K562 (cell line): ENCODE results near the gene PTGER3. TPM values are rescaled to one million over a fixed set of nuclear protein-coding genes. Genes with fewer than 3 reads are reported as not detected.

ENCODE experiments used
- CC2D1A ChIP-seq: fragments of 450-650 bp; IDR thresholded peaks from 2 replicates; pipeline ENCODE4 v1.6.1; 2017; ENCODE audit warnings: mild to moderate bottlenecking
- CTBP1 ChIP-seq: fragments of 450-650 bp; IDR thresholded peaks from 2 replicates; pipeline ENCODE4 v1.6.1; 2016; ENCODE audit warnings: borderline replicate concordance
- GTF3C2 ChIP-seq: IDR thresholded peaks from 3 replicates; pipeline ENCODE4 v1.6.1; 2011; ENCODE audit warnings: borderline replicate concordance, mild to moderate bottlenecking, moderate library complexity; ENCODE audit not compliant: insufficient read length; ENCODE audit errors: extremely low read depth
- HSF4 ChIP-seq: fragments of 250-450 bp; sonication (Bioruptor Pico); IDR thresholded peaks from 2 replicates; pipeline ENCODE4 v2.1.2; 2022; ENCODE audit warnings: mild to moderate bottlenecking, moderate library complexity, borderline replicate concordance
- JUN ChIP-seq, 2 experiments: sonication (generic) in 1 of 2; formaldehyde crosslinking in 1 of 2; IDR thresholded peaks; 2 replicates each; pipeline versions ENCODE4 v1.6.1 to v1.8.0; 2012 to 2022; ENCODE audit warnings: borderline replicate concordance in 2 of 2, mild to moderate bottlenecking in 2 of 2, improper control_type of control experiment in 1 of 2, low read depth in 1 of 2, low read length in 1 of 2, missing genetic modification reagents in 1 of 2
- MCM7 ChIP-seq, 2 experiments: fragments of 450-650 bp; IDR thresholded peaks; 2 replicates each; pipeline ENCODE4 v1.6.1; 2016 to 2018
- MED1 ChIP-seq: sonication (generic); formaldehyde crosslinking; IDR thresholded peaks from 2 replicates; pipeline ENCODE4 v1.8.1; 2023; ENCODE audit warnings: missing genetic modification reagents, borderline replicate concordance
- PTTG1 ChIP-seq: fragments of 450-650 bp; IDR thresholded peaks from 2 replicates; pipeline ENCODE4 v1.6.1; 2016; ENCODE audit warnings: low read depth, mild to moderate bottlenecking, missing genetic modification characterization, missing compliant biosample characterization
- PYGO2 ChIP-seq: fragments of 450-650 bp; IDR thresholded peaks from 2 replicates; pipeline ENCODE4 v1.6.1; 2016; ENCODE audit warnings: mild to moderate bottlenecking, missing genetic modification characterization, moderate library complexity, missing compliant biosample characterization
- RBM17 ChIP-seq: fragments of 200-400 bp; formaldehyde crosslinking; IDR thresholded peaks from 2 replicates; pipeline ENCODE4 v1.6.1; 2017; ENCODE audit warnings: low read depth, mild to moderate bottlenecking, low read length, borderline replicate concordance
- SRSF1 ChIP-seq: fragments of 200-400 bp; formaldehyde crosslinking; IDR thresholded peaks from 2 replicates; pipeline ENCODE4 v1.6.1; 2017; ENCODE audit warnings: mild to moderate bottlenecking, low read depth, low read length, moderate library complexity
- THRB ChIP-seq: fragments of 450-650 bp; formaldehyde crosslinking; conservative IDR thresholded peaks from 2 replicates; pipeline ENCODE4 v1.4.0; 2022; ENCODE audit warnings: mild to moderate bottlenecking, missing genetic modification characterization
- TRIM24 ChIP-seq, 2 experiments: fragments of 450-650 bp; IDR thresholded peaks; 2 replicates each; pipeline ENCODE4 v1.6.1; 2016
- U2AF2 ChIP-seq: fragments of 200-400 bp; formaldehyde crosslinking; optimal IDR thresholded peaks from 2 replicates; pipeline ENCODE3; 2017; ENCODE audit warnings: low read depth, mild to moderate bottlenecking, low read length
- YY1 ChIP-seq, 3 experiments: IDR thresholded peaks; 2 replicates each; pipeline ENCODE4 v1.6.1; 2011; ENCODE audit warnings: low read length in 2 of 3, mild to moderate bottlenecking in 2 of 3, moderate library complexity in 2 of 3, borderline replicate concordance in 1 of 3, control low read depth in 1 of 3, low read depth in 1 of 3; ENCODE audit not compliant: insufficient read depth in 3 of 3, insufficient replicate concordance in 2 of 3, control insufficient read depth in 1 of 3, insufficient read length in 1 of 3; ENCODE audit errors: extremely low read depth in 1 of 3
- ZC3H11A ChIP-seq: IDR thresholded peaks from 2 replicates; pipeline ENCODE4 v1.6.1; 2012; ENCODE audit warnings: low read depth, low read length, improper control_type of control experiment
- ZNF134 ChIP-seq: fragments of 250-450 bp; sonication (Bioruptor Pico); conservative IDR thresholded peaks from 2 replicates; pipeline ENCODE4 v1.4.0; 2020
- ZNF24 ChIP-seq: fragments of 450-650 bp; IDR thresholded peaks from 2 replicates; pipeline ENCODE4 v1.6.1; 2016
- ZNF263 ChIP-seq: sonication (generic); formaldehyde crosslinking; IDR thresholded peaks from 2 replicates; pipeline ENCODE4 v1.8.0; 2022; ENCODE audit warnings: mild to moderate bottlenecking, missing genetic modification reagents, borderline replicate concordance
- ZNF324 ChIP-seq: fragments of 250-450 bp; sonication (Bioruptor Pico); IDR thresholded peaks from 2 replicates; pipeline ENCODE4 v1.4.0; 2020; ENCODE audit warnings: mild to moderate bottlenecking
- ZNF740 ChIP-seq, 3 experiments: fragments of 200-800 bp in 1 of 3; sonication (Bioruptor generic) in 1 of 3; sonication (generic) in 1 of 3; formaldehyde crosslinking in 1 of 3; IDR thresholded peaks; 2 replicates each; pipeline versions ENCODE4 v1.6.1 to v1.8.0; 2016 to 2022; ENCODE audit warnings: mild to moderate bottlenecking in 2 of 3, missing compliant biosample characterization in 2 of 3, missing genetic modification characterization in 2 of 3, missing genetic modification reagents in 1 of 3
- polyA plus RNA-seq, 8 experiments: library from polyadenylated mRNA; depleted of rRNA in 4 of 8; stranded (reverse) in 5 of 8; unstranded in 3 of 8; fragments of >200 nt; fragmentation: Nextera tagmentation in 2 of 8; fragmentation: Illumina TruSeq in 1 of 8; extraction: Ambion mirVana in 2 of 8; extraction: Trizol in 1 of 8; gene quantifications; 2 replicates each; pipeline versions ENCODE4 v1.2.1 to v1.2.3, GENCODE V29; 2011 to 2014; ENCODE audit warnings: inconsistent platforms in 1 of 8, missing spikeins in 1 of 8
- total RNA-seq, 7 experiments: library from RNA; depleted of rRNA in 6 of 7; stranded (reverse); fragments of >200 nt in 6 of 7; fragmentation: Illumina TruSeq in 2 of 7; extraction: Trizol in 2 of 7; gene quantifications; 2 replicates each; pipeline versions ENCODE4 v1.2.1 to v1.2.3, GENCODE V29; 2011 to 2021; ENCODE audit warnings: low replicate concordance in 1 of 7

Gene PTGER3
- total and polyA plus RNA-seq, 9 of the 15 experiments (the other 6 are each of a cell fraction or from before 2014, with no cell fraction given) = 3.8 to 28.5 (median 14.2) TPM

- TF ChIP-seq TRIM24 (IDR thresholded peaks at IDR 0.05) (peak in 1 of 2 experiments; percentile 33; a peak in 1 of 4 replicates), ZNF740 (CRISPR knock-in tag; IDR thresholded peaks at IDR 0.05) (no peak), ZNF740 (tag; IDR thresholded peaks at IDR 0.05) (no peak), THRB (CRISPR knock-in tag) (no peak), CC2D1A (peak; percentile 93), HSF4 (CRISPR knock-in tag) (no peak), RBM17 (no peak), MCM7 (IDR thresholded peaks at IDR 0.05) (no peak), MED1 (CRISPR knock-in tag) (no peak), ZNF134 (CRISPR knock-in tag) (no peak), ZNF324 (CRISPR knock-in tag) (no peak), CTBP1 (no peak), JUN (IDR thresholded peaks at IDR 0.05; ENCODE audit: borderline replicate concordance, low read depth, low read length) (no peak; the same call in 1 of the 2 replicates), JUN (CRISPR knock-in tag; IDR thresholded peaks at IDR 0.05; ENCODE audit: borderline replicate concordance) (no peak), GTF3C2 (no peak), ZC3H11A (no peak), ZNF263 (CRISPR knock-in tag) (no peak), YY1 (IDR thresholded peaks at IDR 0.05; ENCODE audit: borderline replicate concordance in 1 of 3, control insufficient read depth in 1 of 3, extremely low read depth in 1 of 3, insufficient read depth in 3 of 3, insufficient read length in 1 of 3, insufficient replicate concordance in 2 of 3, low read depth in 1 of 3, low read length in 2 of 3) (peak; percentile 50 to 74 (median 74)), SRSF1 (no peak), ZNF24 (no peak), U2AF2 (no peak), PYGO2 (tag) (0 out of 2 replicates have a peak, but pooled peaks have one; percentile 7), PTTG1 (no peak)
Observed at GRCh38 chr1:71080739-71081696, 33.4 kb upstream of the PTGER3 start, which contains the start of gene ZRANB2 (continued).
